Upper lobe of left lung (tissue), 6 donors: ENCODE results near the gene PLCL2. TPM values are rescaled to one million over a fixed set of nuclear protein-coding genes. Genes with fewer than 3 reads are reported as not detected.

ENCODE experiments used
- ATAC-seq, 2 donors: fragments of 200-7000 bp; cut with Tn5 transposase; one replicate each; pipeline ENCODE4 v1.9.1; 2022; ENCODE audit warnings: mild to moderate bottlenecking in 2 of 2, moderate library complexity in 2 of 2; ENCODE audit not compliant: low FRiP score in 2 of 2
- DNase-seq, 2 donors: peaks; one replicate each; pipeline ENCODE4 v3.0.0-alpha.2; 2019 to 2020
- H3K27ac ChIP-seq, 4 donors: fragments of 200-600 bp; sonication (generic); one replicate each; pipeline ENCODE4 v1.5.1; 2016 to 2019
- H3K27me3 ChIP-seq, 4 donors: fragments of 200-600 bp; sonication (generic); one replicate each; pipeline ENCODE4 v1.5.1; 2017 to 2019
- H3K36me3 ChIP-seq, 4 donors: fragments of 200-600 bp; sonication (generic); one replicate each; pipeline ENCODE4 v1.5.1; 2016 to 2019
- H3K4me1 ChIP-seq, 4 donors: fragments of 200-600 bp; sonication (generic); one replicate each; pipeline ENCODE4 v1.5.1; 2018 to 2019
- H3K4me3 ChIP-seq, 4 donors: fragments of 200-600 bp; sonication (generic); one replicate each; pipeline ENCODE4 v1.5.1; 2017 to 2019; ENCODE audit warnings: mild to moderate bottlenecking in 2 of 4, moderate library complexity in 1 of 4
- H3K9me3 ChIP-seq, 4 donors: fragments of 200-600 bp; sonication (generic); one replicate each; pipeline ENCODE4 v1.5.1; 2018 to 2019
- EP300 ChIP-seq, 4 donors: sonication (generic); formaldehyde crosslinking; IDR thresholded peaks; one replicate each; pipeline ENCODE4 v1.5.1; 2017; ENCODE audit warnings: antibody characterized with exemption in 4 of 4, control low read depth in 2 of 4
- POLR2A ChIP-seq, 4 donors: fragments of 450-650 bp; IDR thresholded peaks; one replicate each; pipeline ENCODE4 v1.5.1; 2016 to 2017; ENCODE audit warnings: antibody characterized with exemption in 4 of 4, mild to moderate bottlenecking in 2 of 4
- POLR2AphosphoS5 ChIP-seq, 2 donors: sonication (generic); formaldehyde crosslinking; IDR thresholded peaks; one replicate each; pipeline ENCODE4 v1.5.1; 2017; ENCODE audit warnings: antibody characterized with exemption in 2 of 2
- WGBS, 2 donors: methylation state at CpG; one replicate each; pipeline ENCODE4 v1.1.5; 2017 to 2018; 5-methylcytosine and 5-hydroxymethylcytosine counted together
- total RNA-seq, 6 donors: library from RNA; depleted of rRNA in 4 of 6; stranded (reverse); fragments of >200 nt in 4 of 6; gene quantifications; one replicate each; pipeline versions ENCODE4 v1.1.0 to v1.2.1, GENCODE V29; 2016 to 2021
- TF ChIP-seq, protein P1 (sequence below), 6 experiments: fragments of 450-650 bp in 4 of 6; fragments of 200-600 bp in 2 of 6; sonication (generic) in 2 of 6; IDR thresholded peaks; one replicate each; pipeline ENCODE4 v1.5.1; 2016 to 2019; ENCODE audit warnings: antibody characterized with exemption in 6 of 6
- donor health status: DM: no; HTN: no; CAD: no; lungs with moderate emphysema.
- donor health status: DM: no; HTN: yes; CAD: no; lungs with severe emphysema.

Gene PLCL2
- total RNA-seq, 6 donors from 2014 or later = 6.5 to 15.8 (median 10.7) TPM

DNA sequence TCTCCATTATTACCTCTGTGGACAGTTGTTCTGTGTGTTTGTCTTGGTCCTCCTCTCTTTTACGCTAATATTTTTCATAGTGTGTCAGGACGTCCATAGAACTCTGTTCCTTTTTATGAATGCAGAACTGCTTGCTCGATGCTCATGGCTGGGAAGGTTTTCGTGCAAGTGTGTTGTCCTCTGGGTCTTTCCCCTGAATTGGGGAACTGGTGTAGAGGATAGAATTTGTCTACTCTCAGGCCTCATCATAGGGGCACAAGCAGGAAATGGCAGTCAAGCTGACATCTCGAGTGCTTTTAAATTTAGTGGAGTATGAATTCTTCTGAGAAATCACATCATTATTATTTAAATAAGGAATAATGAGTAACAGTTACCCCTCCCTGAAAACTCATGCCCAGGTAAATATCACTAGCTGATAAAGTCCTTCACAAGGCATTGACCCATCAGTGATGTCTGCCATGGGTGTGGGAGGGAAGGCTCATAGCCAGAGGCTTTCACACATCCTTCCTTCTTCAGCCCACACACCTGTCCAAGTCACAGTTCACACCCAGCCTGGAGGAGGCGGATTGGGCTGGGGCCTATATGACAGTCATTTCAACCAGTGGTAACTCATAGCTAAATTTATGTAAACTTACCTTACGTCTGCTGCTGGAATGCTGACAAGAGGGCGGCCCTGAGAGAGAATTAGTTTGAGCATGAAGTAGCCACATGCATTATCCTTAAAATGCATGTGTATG lies 226.1 kb downstream of the PLCL2 start:
- TF ChIP-seq POLR2AphosphoS5 (IDR thresholded peaks at IDR 0.05) = no peak
- no peak for TF ChIP-seq EP300 (IDR thresholded peaks at IDR 0.05)
- TF ChIP-seq, protein P1, sequence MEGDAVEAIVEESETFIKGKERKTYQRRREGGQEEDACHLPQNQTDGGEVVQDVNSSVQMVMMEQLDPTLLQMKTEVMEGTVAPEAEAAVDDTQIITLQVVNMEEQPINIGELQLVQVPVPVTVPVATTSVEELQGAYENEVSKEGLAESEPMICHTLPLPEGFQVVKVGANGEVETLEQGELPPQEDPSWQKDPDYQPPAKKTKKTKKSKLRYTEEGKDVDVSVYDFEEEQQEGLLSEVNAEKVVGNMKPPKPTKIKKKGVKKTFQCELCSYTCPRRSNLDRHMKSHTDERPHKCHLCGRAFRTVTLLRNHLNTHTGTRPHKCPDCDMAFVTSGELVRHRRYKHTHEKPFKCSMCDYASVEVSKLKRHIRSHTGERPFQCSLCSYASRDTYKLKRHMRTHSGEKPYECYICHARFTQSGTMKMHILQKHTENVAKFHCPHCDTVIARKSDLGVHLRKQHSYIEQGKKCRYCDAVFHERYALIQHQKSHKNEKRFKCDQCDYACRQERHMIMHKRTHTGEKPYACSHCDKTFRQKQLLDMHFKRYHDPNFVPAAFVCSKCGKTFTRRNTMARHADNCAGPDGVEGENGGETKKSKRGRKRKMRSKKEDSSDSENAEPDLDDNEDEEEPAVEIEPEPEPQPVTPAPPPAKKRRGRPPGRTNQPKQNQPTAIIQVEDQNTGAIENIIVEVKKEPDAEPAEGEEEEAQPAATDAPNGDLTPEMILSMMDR (IDR thresholded peaks at IDR 0.05) = no peak
- TF ChIP-seq POLR2A (IDR thresholded peaks at IDR 0.05) = no peak
- no peak for ATAC-seq
- Histone ChIP-seq H3K36me3 (no peaks in the 10 kb centered on the region), H3K4me3 (no peak overlapping the region), H3K27ac (no peak overlapping the region), H3K27me3 (no peaks in the 10 kb centered on the region), H3K4me1 (peaks cover 0 to 3% (median 0%) of the 10 kb centered on the region in 4 donors), H3K9me3 (no peaks in the 10 kb centered on the region)
- DNase-seq = no peak
- WGBS, 2 donors = 58 to 73% methylated on average over 8 of the region's 8 CpGs

DNA sequence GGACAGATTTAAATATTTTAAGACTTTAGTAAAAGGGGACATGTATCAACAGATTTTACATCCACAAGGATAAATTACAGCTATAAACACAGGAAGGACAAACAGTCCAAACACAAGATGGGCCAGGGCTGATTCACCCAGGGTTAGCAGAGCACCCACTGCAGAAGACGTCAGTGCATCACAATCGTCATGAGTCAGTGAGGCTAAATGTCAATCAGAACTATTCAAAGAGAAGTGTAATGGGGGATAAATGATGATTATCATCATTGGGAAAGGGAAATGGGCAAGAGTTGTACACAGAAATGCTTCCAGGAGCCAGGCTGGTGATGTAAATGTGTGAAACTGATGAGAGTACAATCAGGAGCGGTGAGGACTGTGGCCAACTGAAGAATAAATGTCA lies 226.8 kb downstream of the PLCL2 start:
- H3K27ac ChIP-seq = no peak overlapping the region
- TF ChIP-seq, protein P1 (IDR thresholded peaks at IDR 0.05) = no peak
- TF ChIP-seq POLR2AphosphoS5 (IDR thresholded peaks at IDR 0.05) (no peak), EP300 (IDR thresholded peaks at IDR 0.05) (peak in 1 of 4 donors; percentile 8), POLR2A (IDR thresholded peaks at IDR 0.05) (no peak)
- no peak overlapping the region for H3K4me3 ChIP-seq
- ATAC-seq (no peak), DNase-seq (no peak)
- no peaks in the 10 kb centered on the region for H3K36me3 ChIP-seq
- H3K27me3 ChIP-seq = no peaks in the 10 kb centered on the region
- no peaks in the 10 kb centered on the region for H3K9me3 ChIP-seq
- peaks cover 0 to 3% (median 0%) of the 10 kb centered on the region in 4 donors for H3K4me1 ChIP-seq
- WGBS, 2 donors = 67 to 75% methylated on average over 3 of the region's 3 CpGs

DNA sequence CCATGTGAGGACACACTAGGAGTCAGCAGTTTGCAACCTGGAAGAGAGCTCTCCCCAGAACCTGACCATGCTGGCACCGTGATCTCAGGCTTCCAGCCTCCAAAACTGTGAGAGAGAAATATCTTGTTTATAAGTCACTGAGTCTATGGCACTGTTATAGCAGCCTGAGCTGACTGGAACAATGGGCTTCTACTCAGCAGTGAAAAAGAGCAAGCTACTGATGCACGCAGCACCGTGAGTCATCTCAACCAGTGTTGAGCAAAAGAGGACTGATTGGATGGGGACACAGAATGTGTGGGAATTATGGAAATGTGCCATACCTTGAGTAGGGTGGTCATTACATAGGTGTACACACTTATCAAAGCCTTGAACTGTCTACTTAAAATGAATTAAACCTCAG lies 230.4 kb downstream of the PLCL2 start:
- H3K27ac ChIP-seq = no peak overlapping the region
- no peak overlapping the region for H3K4me3 ChIP-seq
- no peak for DNase-seq
- H3K36me3 ChIP-seq = no peaks in the 10 kb centered on the region
- WGBS, 2 donors = 90 to 93% methylated on average over 3 of the region's 3 CpGs
- H3K27me3 ChIP-seq = no peaks in the 10 kb centered on the region
- no peaks in the 10 kb centered on the region for H3K9me3 ChIP-seq
- ATAC-seq = no peak
- TF ChIP-seq EP300 (IDR thresholded peaks at IDR 0.05) (no peak), POLR2AphosphoS5 (IDR thresholded peaks at IDR 0.05) (no peak), POLR2A (IDR thresholded peaks at IDR 0.05) (no peak)
- TF ChIP-seq, protein P1 (IDR thresholded peaks at IDR 0.05) = no peak
- peaks cover 0 to 3% (median 0%) of the 10 kb centered on the region in 4 donors for H3K4me1 ChIP-seq

DNA sequence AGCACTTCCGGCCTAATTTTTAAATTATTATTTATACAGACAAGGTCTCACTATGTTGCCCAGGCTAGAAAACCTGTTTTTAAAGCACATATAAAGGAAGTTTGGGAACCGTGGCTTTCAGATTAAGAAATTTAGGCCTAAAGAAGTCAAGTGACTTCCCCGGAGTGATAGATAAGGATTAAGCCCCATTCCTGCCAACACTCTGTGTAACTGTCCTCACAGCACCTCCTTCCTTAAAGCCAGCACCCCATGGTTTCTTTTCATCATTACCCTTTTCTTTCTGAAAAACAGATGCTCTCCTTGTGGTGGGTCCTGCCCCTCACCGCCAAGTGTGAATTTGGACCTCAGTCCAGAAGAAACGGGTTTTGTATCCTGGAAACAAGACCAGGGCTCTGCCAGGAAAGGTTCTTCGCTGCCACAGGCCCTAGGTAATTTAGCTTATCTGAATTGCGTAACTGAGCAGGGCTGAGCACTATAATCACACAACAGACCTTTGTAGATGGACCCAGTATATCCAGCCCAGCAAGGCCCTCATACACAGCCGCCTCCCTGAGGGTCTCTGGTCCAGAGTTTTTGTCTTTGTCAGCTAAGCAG lies 231.3 kb downstream of the PLCL2 start:
- Histone ChIP-seq H3K9me3 (no peaks in the 10 kb centered on the region), H3K4me1 (peaks cover 0 to 2% (median 0%) of the 10 kb centered on the region in 4 donors), H3K27me3 (no peaks in the 10 kb centered on the region), H3K27ac (no peak overlapping the region), H3K4me3 (no peak overlapping the region), H3K36me3 (no peaks in the 10 kb centered on the region)
- 75 to 77% methylated on average over 8 of the region's 8 CpGs for WGBS, 2 donors
- no peak for ATAC-seq
- TF ChIP-seq, protein P1 (IDR thresholded peaks at IDR 0.05) = no peak
- no peak for TF ChIP-seq POLR2AphosphoS5 (IDR thresholded peaks at IDR 0.05)
- TF ChIP-seq POLR2A (IDR thresholded peaks at IDR 0.05) = no peak
- no peak for TF ChIP-seq EP300 (IDR thresholded peaks at IDR 0.05)
- no peak for DNase-seq
